Measurements from ENCODE around the gene CALD1. TPM values are rescaled to one million over a fixed set of nuclear protein-coding genes. Genes with fewer than 3 reads are reported as not detected.

CALD1 gene
- total RNA-seq, 1 donor: 3,507 TPM

DNA sequence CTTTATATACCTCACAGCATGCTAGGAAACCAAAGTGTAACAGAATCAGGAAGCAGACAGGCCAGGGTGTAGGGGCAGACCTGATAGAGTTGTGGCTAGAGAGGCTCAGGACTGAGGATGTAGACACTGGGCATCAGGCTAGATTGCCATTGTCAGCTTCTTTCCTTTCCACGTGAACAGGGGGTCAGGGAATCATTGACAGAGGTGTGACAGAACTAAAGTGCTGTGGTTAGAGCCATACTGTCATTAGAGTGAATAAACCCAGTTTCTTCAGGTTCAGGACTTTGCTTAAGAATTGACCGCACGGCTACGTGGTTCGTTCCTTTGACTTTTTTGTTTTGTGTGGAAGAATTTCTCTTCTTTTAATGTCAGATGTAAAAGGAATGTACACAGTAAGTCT is 90.7 kb downstream of the CALD1 start:
- H3K4me3 ChIP-seq (ENCODE audit: low read depth, low read length): no peak overlapping the region
- DNase-seq (ENCODE audit: low read depth): no peak
- TF ChIP-seq, protein P1, sequence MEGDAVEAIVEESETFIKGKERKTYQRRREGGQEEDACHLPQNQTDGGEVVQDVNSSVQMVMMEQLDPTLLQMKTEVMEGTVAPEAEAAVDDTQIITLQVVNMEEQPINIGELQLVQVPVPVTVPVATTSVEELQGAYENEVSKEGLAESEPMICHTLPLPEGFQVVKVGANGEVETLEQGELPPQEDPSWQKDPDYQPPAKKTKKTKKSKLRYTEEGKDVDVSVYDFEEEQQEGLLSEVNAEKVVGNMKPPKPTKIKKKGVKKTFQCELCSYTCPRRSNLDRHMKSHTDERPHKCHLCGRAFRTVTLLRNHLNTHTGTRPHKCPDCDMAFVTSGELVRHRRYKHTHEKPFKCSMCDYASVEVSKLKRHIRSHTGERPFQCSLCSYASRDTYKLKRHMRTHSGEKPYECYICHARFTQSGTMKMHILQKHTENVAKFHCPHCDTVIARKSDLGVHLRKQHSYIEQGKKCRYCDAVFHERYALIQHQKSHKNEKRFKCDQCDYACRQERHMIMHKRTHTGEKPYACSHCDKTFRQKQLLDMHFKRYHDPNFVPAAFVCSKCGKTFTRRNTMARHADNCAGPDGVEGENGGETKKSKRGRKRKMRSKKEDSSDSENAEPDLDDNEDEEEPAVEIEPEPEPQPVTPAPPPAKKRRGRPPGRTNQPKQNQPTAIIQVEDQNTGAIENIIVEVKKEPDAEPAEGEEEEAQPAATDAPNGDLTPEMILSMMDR (IDR thresholded peaks at IDR 0.05; ENCODE audit: insufficient read depth, low read depth, low read length): no peak

DNA sequence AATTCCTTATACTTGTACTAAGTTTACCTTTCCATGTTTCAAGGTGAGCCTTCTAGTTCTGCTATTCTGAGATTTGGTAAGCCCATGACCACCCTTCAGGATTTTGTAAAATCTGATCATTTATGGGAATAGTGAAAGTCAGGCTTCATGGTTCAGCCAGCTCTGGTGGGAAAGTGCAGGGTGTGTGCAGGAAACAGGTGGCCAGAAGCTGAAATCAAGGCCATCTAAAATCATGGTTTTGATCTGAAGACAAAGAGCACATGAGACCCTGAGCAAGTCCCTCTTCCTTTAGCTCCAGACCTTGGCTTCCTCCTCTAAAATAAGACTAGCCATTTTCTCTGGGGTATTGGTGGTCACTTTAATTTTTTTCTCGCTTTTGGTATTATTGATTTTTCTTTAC is 91.3 kb downstream of the CALD1 start:
- TF ChIP-seq, protein P1 (IDR thresholded peaks at IDR 0.05; ENCODE audit: insufficient read depth, low read depth, low read length): no peak
- no peak overlapping the region for H3K4me3 ChIP-seq (ENCODE audit: low read depth, low read length)
- DNase-seq (ENCODE audit: low read depth): no peak

DNA sequence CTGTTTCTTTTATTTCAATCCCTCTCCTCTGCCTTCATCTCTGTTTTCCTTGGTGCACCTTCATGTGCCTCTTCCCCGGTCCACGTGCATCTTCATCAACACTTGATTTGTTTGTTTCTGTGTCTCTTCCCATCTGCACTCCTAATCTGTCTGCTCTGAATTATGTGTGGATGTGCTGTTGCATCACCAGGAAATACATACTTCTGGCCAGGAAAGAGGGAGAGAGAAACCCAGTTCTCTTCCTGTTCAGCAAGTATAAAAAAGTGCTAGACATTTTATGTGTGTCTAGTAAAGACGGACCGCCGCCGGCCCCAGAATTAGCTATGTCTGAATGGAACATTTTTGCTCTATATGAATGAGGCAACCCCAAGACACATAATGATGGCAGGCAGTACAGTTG is 93.8 kb downstream of the CALD1 start:
- DNase-seq (ENCODE audit: low read depth): peak; percentile 92
- TF ChIP-seq, protein P1 (IDR thresholded peaks at IDR 0.05; ENCODE audit: insufficient read depth, low read depth, low read length): no peak
- H3K4me3 ChIP-seq (ENCODE audit: low read depth, low read length): no peak overlapping the region

DNA sequence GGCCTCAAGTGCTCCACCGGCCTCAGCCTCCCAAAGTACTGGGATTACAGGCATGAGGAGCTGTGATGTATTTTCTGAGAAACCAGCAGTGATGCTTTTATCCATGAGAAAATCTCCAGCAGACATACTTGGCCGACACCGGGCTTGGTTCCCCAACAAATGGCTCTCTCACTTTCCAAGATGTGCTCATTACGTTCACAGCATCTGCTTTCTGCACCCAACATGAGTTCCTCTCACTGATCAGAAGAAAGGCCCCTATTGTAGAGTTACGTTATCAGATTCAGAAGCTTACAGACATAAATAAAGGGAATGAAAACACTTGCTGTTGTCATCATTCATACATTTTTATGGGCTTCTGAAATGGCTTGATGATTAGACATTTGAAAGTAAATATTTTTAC is 95.0 kb downstream of the CALD1 start:
- no peak overlapping the region for H3K4me3 ChIP-seq (ENCODE audit: low read depth, low read length)
- TF ChIP-seq, protein P1 (IDR thresholded peaks at IDR 0.05; ENCODE audit: insufficient read depth, low read depth, low read length): no peak
- DNase-seq (ENCODE audit: low read depth): peak; percentile 62

DNA sequence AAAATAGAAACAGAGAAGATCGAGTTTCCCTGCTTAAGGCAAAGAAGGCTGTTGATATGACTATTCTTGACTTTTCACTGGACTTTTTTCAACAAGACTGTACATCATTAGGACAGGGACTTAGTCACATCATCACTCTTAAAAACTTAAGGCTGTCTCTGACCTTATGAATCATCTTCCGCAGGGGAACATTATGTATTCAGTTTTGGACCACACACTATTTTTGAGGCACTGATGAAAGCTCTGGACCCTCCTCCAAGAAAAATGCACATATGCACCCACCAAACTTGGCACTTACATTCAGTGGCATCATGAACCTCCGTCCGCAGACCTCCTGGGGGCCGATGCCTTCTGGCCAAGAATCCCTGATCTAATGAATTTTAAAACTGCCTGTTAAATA is 96.4 kb downstream of the CALD1 start:
- H3K4me3 ChIP-seq (ENCODE audit: low read depth, low read length): no peak overlapping the region
- TF ChIP-seq, protein P1 (IDR thresholded peaks at IDR 0.05; ENCODE audit: insufficient read depth, low read depth, low read length): no peak
- DNase-seq (ENCODE audit: low read depth): peak; percentile 79

DNA sequence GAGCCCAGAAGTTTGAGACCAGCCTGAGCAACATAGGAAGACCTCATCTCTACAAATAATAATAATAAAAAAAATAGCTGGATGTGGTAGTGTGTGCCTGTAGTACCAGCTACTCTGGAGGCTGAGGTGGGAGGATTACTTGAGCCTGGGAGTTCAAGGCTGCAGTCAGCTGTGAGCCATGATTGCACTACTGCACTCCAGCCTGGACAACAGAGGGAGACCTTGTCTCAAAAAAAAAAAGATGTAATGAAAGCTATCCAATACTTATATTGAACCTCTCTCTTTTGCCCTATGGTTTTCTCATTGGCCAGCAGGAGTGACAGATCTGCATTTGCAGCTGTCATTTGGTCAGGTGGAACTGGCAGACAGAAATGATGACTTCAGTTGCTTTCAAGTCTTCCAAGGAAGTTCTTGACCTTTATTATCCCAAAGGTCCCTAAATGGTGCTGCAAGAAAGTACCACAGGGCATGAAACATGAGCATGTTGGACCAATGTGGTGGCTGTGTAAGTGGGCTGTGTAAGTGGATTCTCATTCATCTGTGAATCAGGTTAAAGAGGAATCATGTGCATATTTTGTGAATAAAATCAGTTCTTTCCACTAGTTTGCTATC is 99.4 kb downstream of the CALD1 start:
- H3K4me3 ChIP-seq (ENCODE audit: low read depth, low read length): no peak overlapping the region
- TF ChIP-seq, protein P1 (IDR thresholded peaks at IDR 0.05; ENCODE audit: insufficient read depth, low read depth, low read length): no peak
- DNase-seq (ENCODE audit: low read depth): no peak

Data from fibroblast of villous mesenchyme (primary cell).